ENCODE measurements around the gene TAGLN2.

- TF ChIP-seq POLR2AphosphoS5 (IDR thresholded peaks at IDR 0.05) (no peak), CTCF (IDR thresholded peaks at IDR 0.05) (no peak), POLR2A (IDR thresholded peaks at IDR 0.05) (no peak)
Measured at GRCh38 chr1:159937054-159937750, 11.9 kb upstream of the TAGLN2 start.
